Esophagus muscularis mucosa (tissue), 4 donors: ENCODE data around the gene CD3E. TPM values are rescaled to one million over a fixed set of nuclear protein-coding genes. Genes with fewer than 3 reads are reported as not detected.
A peak's percentile ranks its signal among the peaks of the same experiment; 100 is the strongest.

Experiments used
- DNase-seq: peaks from one replicate; pipeline ENCODE4 v3.0.0-alpha.2; 2017; ENCODE audit errors: extremely low spot score
- H3K27ac ChIP-seq, 4 donors: fragments of 200-600 bp; sonication (generic); replicated peaks in 1 of 4; 1 replicate in 3 of 4; 2 replicates in 1 of 4; pipeline ENCODE4 v1.5.1; 2016 to 2019; ENCODE audit warnings: mild to moderate bottlenecking in 1 of 4
- H3K27me3 ChIP-seq, 4 donors: fragments of 200-600 bp; sonication (generic); one replicate each; pipeline versions ENCODE4 v1.5.1 to v1.6.0; 2016 to 2019
- H3K36me3 ChIP-seq, 4 donors: fragments of 200-600 bp; sonication (generic); one replicate each; pipeline ENCODE4 v1.5.1; 2016 to 2019
- H3K4me1 ChIP-seq, 4 donors: fragments of 200-600 bp; sonication (generic); one replicate each; pipeline ENCODE4 v1.5.1; 2016 to 2019
- H3K4me3 ChIP-seq, 4 donors: fragments of 200-600 bp; sonication (generic); 1 replicate in 2 of 4; 2 replicates in 2 of 4; pipeline ENCODE4 v1.5.1; 2016 to 2019; ENCODE audit warnings: mild to moderate bottlenecking in 4 of 4, moderate library complexity in 1 of 4
- H3K9me3 ChIP-seq, 4 donors: fragments of 200-600 bp; sonication (generic); 1 replicate in 3 of 4; 2 replicates in 1 of 4; pipeline ENCODE4 v1.5.1; 2016 to 2019
- EP300 ChIP-seq: sonication (generic); formaldehyde crosslinking; IDR thresholded peaks from one replicate; pipeline ENCODE4 v1.6.1; 2017; ENCODE audit warnings: antibody characterized with exemption
- POLR2A ChIP-seq: fragments of 450-650 bp; IDR thresholded peaks from one replicate; pipeline ENCODE4 v1.6.1; 2017; ENCODE audit warnings: antibody characterized with exemption, moderate library complexity, mild to moderate bottlenecking, low read depth
- POLR2AphosphoS5 ChIP-seq, 2 donors: sonication (generic); formaldehyde crosslinking; IDR thresholded peaks; one replicate each; pipeline ENCODE4 v1.6.1; 2017; ENCODE audit warnings: antibody characterized with exemption in 2 of 2
- WGBS: methylation state at CpG from one replicate; pipeline ENCODE4 v1.1.5; 2018; 5-methylcytosine and 5-hydroxymethylcytosine counted together
- intact Hi-C: fragments of 100-400 bp; cut with DNase I; formaldehyde crosslinking; loops from one replicate; pipeline ENCODE4 v1.15.1; 2023
- total RNA-seq, 4 donors: library from RNA; depleted of rRNA; stranded (reverse); fragments of >200 nt; gene quantifications; one replicate each; pipeline versions ENCODE4 v1.1.0 to v1.2.1, GENCODE V29; 2016
- TF ChIP-seq, protein P1 (sequence below), 3 experiments: fragments of 200-600 bp in 2 of 3; fragments of 450-650 bp in 1 of 3; sonication (generic) in 2 of 3; IDR thresholded peaks; one replicate each; pipeline ENCODE4 v1.5.1; 2017 to 2019; ENCODE audit warnings: antibody characterized with exemption in 3 of 3, mild to moderate bottlenecking in 2 of 3, moderate library complexity in 1 of 3

The CD3E gene
- total RNA-seq, 4 donors from 2014 or later, result 0.42 to 2.8 (median 0.96) TPM

GRCh38 chr11:118263695-118264568 is 40.6 kb upstream of the CD3E start, which contains the start of gene MPZL2:
TSS of gene MPZL2 (minus strand) at chr11:118264297. CDS start at chr11:118264153, 144 bp downstream.
- WGBS, result 16% methylated on average over 15 of the region's 19 CpGs
- intact Hi-C loops, result no loop called here
- Histone ChIP-seq H3K4me1 (peaks cover 0 to 14% (median 4%) of the 10 kb centered on the region in 4 donors), H3K36me3 (no peaks in the 10 kb centered on the region), H3K27me3 (peaks cover 0 to 61% (median 9%) of the 10 kb centered on the region in 4 donors), H3K4me3 (peak within 1 kb of the TSS; percentile 34 to 48 (median 43)), H3K9me3 (no peaks in the 10 kb centered on the region), H3K27ac (peak within 1 kb of the TSS in 3 of 4 donors; percentile 4 to 38 (median 13))
- TF ChIP-seq EP300, result no peak
- TF ChIP-seq POLR2AphosphoS5 (IDR thresholded peaks at IDR 0.05), result peak in 1 of 2 donors; percentile 58
- no peak for DNase-seq

GRCh38 chr11:118264569-118265465 is 39.7 kb upstream of the CD3E start:
- no peak for TF ChIP-seq POLR2AphosphoS5 (IDR thresholded peaks at IDR 0.05)
- 64% methylated on average over 13 of the region's 13 CpGs for WGBS
- no peak for DNase-seq
- H3K27me3 ChIP-seq, result peaks cover 0 to 63% (median 9%) of the 10 kb centered on the region in 4 donors
- peak overlapping the region; percentile 34 to 48 (median 43) for H3K4me3 ChIP-seq
- H3K4me1 ChIP-seq, result peaks cover 0 to 14% (median 4%) of the 10 kb centered on the region in 4 donors
- H3K27ac ChIP-seq, result peak overlapping the region in 3 of 4 donors; percentile 5 to 28 (median 18)
- intact Hi-C loops, result no loop called here
- no peaks in the 10 kb centered on the region for H3K9me3 ChIP-seq
- H3K36me3 ChIP-seq, result no peaks in the 10 kb centered on the region

GRCh38 chr11:118265954-118266353 is 38.6 kb upstream of the CD3E start:
- peaks cover 0 to 66% (median 9%) of the 10 kb centered on the region in 4 donors for H3K27me3 ChIP-seq
- no peaks in the 10 kb centered on the region for H3K9me3 ChIP-seq
- intact Hi-C loops, result no loop called here
- TF ChIP-seq POLR2A, result no peak
- peak; percentile 51 to 54 for TF ChIP-seq POLR2AphosphoS5 (IDR thresholded peaks at IDR 0.05)
- H3K27ac ChIP-seq, result peak overlapping the region in 2 of 4 donors; percentile 28 to 51
- H3K36me3 ChIP-seq, result no peaks in the 10 kb centered on the region
- H3K4me3 ChIP-seq, result no peak overlapping the region
- H3K4me1 ChIP-seq, result peaks cover 0 to 14% (median 4%) of the 10 kb centered on the region in 4 donors
- no peak for DNase-seq
- 67% methylated on average over 1 of the region's 1 CpG for WGBS

DNA sequence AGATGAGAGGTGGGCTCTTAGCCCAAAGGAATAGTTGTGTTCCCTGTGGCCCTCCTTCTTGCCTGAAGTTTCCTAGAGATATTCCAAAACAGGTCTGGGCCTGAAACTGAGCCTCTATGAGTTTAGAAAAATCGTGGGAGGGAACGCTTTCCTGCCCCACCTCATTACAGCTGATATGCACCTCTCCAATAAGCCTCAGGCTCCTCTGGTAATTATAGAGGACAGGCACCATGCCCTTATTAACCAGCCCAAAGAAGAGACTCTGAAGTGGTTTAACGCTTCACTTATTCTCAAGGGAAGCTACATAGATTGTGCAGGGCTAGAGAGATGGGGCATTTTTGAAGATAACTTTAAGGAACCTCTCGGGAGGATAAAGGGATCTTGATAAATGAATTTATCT is 37.0 kb upstream of the CD3E start:
- 64% methylated on average over 4 of the region's 4 CpGs for WGBS
- Histone ChIP-seq H3K4me3 (no peak overlapping the region), H3K36me3 (no peaks in the 10 kb centered on the region), H3K9me3 (no peaks in the 10 kb centered on the region), H3K27me3 (peaks cover 0 to 63% (median 4%) of the 10 kb centered on the region in 4 donors), H3K27ac (no peak overlapping the region), H3K4me1 (peaks cover 0 to 10% (median 4%) of the 10 kb centered on the region in 4 donors)
- intact Hi-C loops, result no loop called here
- DNase-seq, result no peak
- TF ChIP-seq POLR2A (no peak), EP300 (no peak), POLR2AphosphoS5 (IDR thresholded peaks at IDR 0.05) (no peak)
- TF ChIP-seq, protein P1, sequence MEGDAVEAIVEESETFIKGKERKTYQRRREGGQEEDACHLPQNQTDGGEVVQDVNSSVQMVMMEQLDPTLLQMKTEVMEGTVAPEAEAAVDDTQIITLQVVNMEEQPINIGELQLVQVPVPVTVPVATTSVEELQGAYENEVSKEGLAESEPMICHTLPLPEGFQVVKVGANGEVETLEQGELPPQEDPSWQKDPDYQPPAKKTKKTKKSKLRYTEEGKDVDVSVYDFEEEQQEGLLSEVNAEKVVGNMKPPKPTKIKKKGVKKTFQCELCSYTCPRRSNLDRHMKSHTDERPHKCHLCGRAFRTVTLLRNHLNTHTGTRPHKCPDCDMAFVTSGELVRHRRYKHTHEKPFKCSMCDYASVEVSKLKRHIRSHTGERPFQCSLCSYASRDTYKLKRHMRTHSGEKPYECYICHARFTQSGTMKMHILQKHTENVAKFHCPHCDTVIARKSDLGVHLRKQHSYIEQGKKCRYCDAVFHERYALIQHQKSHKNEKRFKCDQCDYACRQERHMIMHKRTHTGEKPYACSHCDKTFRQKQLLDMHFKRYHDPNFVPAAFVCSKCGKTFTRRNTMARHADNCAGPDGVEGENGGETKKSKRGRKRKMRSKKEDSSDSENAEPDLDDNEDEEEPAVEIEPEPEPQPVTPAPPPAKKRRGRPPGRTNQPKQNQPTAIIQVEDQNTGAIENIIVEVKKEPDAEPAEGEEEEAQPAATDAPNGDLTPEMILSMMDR (IDR thresholded peaks at IDR 0.05), result no peak

DNA sequence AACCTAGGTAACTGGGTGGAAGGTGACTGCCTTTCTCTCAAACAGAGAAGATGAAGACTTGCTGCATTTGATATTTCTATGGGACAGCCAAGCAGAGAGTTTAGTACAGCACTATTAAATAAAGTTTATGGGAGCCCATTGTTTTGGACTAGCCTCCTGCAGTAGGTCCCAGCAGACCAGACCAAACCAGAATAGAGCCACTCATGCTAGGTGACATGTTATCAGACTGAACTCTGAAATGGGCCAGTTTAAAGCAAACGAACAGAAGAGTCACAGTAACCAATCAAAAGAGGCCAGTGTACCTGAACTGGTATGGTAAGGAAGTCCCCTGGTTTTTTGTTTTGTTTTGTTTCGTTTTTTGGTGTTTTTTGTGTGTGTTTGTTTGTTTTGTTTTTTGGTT is 32.5 kb upstream of the CD3E start:
- intact Hi-C loops, result no loop called here
- H3K4me1 ChIP-seq, result peaks cover 0 to 5% (median under 1%) of the 10 kb centered on the region in 4 donors
- no peak for DNase-seq
- H3K27ac ChIP-seq, result no peak overlapping the region
- TF ChIP-seq, protein P1 (IDR thresholded peaks at IDR 0.05), result no peak
- TF ChIP-seq POLR2AphosphoS5 (IDR thresholded peaks at IDR 0.05), result no peak
- no peak for TF ChIP-seq POLR2A
- TF ChIP-seq EP300, result no peak
- no peaks in the 10 kb centered on the region for H3K36me3 ChIP-seq
- no peaks in the 10 kb centered on the region for H3K9me3 ChIP-seq
- peaks cover 0 to 52% (median 0%) of the 10 kb centered on the region in 4 donors for H3K27me3 ChIP-seq
- H3K4me3 ChIP-seq, result no peak overlapping the region
- 75% methylated on average over 2 of the region's 2 CpGs for WGBS
